ENCODE results near the gene PRKCH. TPM values are rescaled to one million over a fixed set of nuclear protein-coding genes. Genes with fewer than 3 reads are reported as not detected.

Gene PRKCH
- total RNA-seq, 1 donor from 2014 or later, result 18.4 TPM

DNA sequence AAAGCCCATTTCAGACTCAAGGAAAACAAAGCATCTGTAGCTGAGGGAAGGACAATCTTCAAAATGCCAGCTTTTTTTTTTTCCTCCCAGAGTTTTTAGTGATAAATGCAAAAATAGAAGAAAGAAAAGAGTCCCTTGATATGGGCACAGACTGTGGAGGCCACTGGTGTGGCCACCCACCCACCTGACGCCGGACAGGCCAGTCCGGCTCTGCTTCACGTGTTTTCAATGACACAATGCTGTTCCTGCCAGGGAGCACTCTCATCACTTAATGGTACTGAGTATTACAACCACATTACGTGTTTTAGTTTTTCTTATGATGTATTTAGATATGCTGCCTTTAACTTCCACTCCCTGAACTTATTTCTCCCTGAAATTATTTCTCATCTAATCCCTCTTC is 218.3 kb downstream of the PRKCH start:
- TF ChIP-seq CTCF (IDR thresholded peaks at IDR 0.05; ENCODE audit: borderline replicate concordance), result no peak
- no peaks in the 10 kb centered on the region for H3K27me3 ChIP-seq (ENCODE audit: low read depth)
- H3K36me3 ChIP-seq, result no peaks in the 10 kb centered on the region
- no peak overlapping the region for H3K4me3 ChIP-seq
- peaks cover 70% of the 10 kb centered on the region for H3K4me1 ChIP-seq
- no peak for DNase-seq
- intact Hi-C loops (cut with micrococcal nuclease), result no loop called here
- H3K27ac ChIP-seq (replicated peaks), result no peak overlapping the region
- H3K9me3 ChIP-seq (replicated peaks), result no peaks in the 10 kb centered on the region

- DNase-seq, result no peak
- Histone ChIP-seq H3K36me3 (no peaks in the 10 kb centered on the region), H3K9me3 (replicated peaks) (no peaks in the 10 kb centered on the region), H3K4me3 (no peak overlapping the region), H3K27me3 (ENCODE audit: low read depth) (no peaks in the 10 kb centered on the region), H3K4me1 (peaks cover 72% of the 10 kb centered on the region), H3K27ac (replicated peaks) (peak overlapping the region; percentile 0)
- TF ChIP-seq CTCF (IDR thresholded peaks at IDR 0.05; ENCODE audit: borderline replicate concordance), result no peak
- intact Hi-C loops (cut with micrococcal nuclease), result no loop called here
Observed at GRCh38 chr14:61540931-61541330, 219.6 kb downstream of the PRKCH start.

GRCh38 chr14:61542848-61543790 is 221.7 kb downstream of the PRKCH start:
- no peak for DNase-seq
- peak overlapping the region; percentile 82 for H3K27ac ChIP-seq (replicated peaks)
- H3K4me3 ChIP-seq, result no peak overlapping the region
- H3K4me1 ChIP-seq, result peaks cover 67% of the 10 kb centered on the region
- no peaks in the 10 kb centered on the region for H3K9me3 ChIP-seq (replicated peaks)
- no peaks in the 10 kb centered on the region for H3K27me3 ChIP-seq (ENCODE audit: low read depth)
- TF ChIP-seq CTCF (IDR thresholded peaks at IDR 0.05; ENCODE audit: borderline replicate concordance), result no peak
- H3K36me3 ChIP-seq, result peaks cover 3% of the 10 kb centered on the region
- intact Hi-C loops (cut with micrococcal nuclease), result no loop called here

DNA sequence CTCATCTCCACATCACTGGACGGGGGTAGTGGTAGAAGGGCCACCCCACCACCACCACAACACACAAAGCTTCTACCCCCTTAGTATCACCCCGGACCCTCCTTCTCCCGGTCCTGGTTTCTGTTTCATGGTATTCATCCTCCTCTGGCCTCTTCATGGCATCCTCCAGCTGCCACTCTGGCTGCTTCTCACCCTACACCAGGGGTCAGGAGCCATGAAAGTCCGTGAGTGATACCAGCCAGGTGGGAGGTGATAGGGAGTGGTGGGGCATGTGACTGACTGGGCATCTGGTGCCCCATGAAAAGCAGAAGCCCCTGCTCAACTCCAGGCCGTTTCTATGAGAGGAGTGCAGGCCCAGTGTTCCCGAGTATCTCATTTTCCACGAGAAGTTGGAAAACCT is 222.6 kb downstream of the PRKCH start:
- Histone ChIP-seq H3K36me3 (peaks cover 7% of the 10 kb centered on the region), H3K27ac (replicated peaks) (peak overlapping the region; percentile 82), H3K27me3 (ENCODE audit: low read depth) (no peaks in the 10 kb centered on the region), H3K4me1 (peaks cover 60% of the 10 kb centered on the region), H3K4me3 (no peak overlapping the region), H3K9me3 (replicated peaks) (no peaks in the 10 kb centered on the region)
- TF ChIP-seq CTCF (IDR thresholded peaks at IDR 0.05; ENCODE audit: borderline replicate concordance), result no peak
- DNase-seq, result no peak
- intact Hi-C loops (cut with micrococcal nuclease), result no loop called here

- DNase-seq, result no peak
- no peak for TF ChIP-seq CTCF (IDR thresholded peaks at IDR 0.05; ENCODE audit: borderline replicate concordance)
- H3K36me3 ChIP-seq, result peaks cover 13% of the 10 kb centered on the region
- H3K27me3 ChIP-seq (ENCODE audit: low read depth), result no peaks in the 10 kb centered on the region
- H3K4me1 ChIP-seq, result peaks cover 56% of the 10 kb centered on the region
- H3K9me3 ChIP-seq (replicated peaks), result no peaks in the 10 kb centered on the region
- peak overlapping the region; percentile 82 for H3K27ac ChIP-seq (replicated peaks)
- intact Hi-C loops (cut with micrococcal nuclease), result no loop called here
- H3K4me3 ChIP-seq, result no peak overlapping the region
Observed at GRCh38 chr14:61544448-61545330, 223.3 kb downstream of the PRKCH start.

Data from left ventricle myocardium inferior (tissue), 1 donor.